ENCODE data around the gene AP1S3.

GRCh38 chr2:223856021-223856420 lies 18.6 kb upstream of the AP1S3 start:
- TF ChIP-seq CTCF (IDR thresholded peaks at IDR 0.05) (no peak), POLR2A (IDR thresholded peaks at IDR 0.05) (no peak)

All from lower leg skin (tissue), 3 donors.